ACHN (cell line): ENCODE data around the gene GPR33.

ENCODE experiments used
- DNase-seq: peaks from one replicate; pipeline ENCODE4 v3.0.0-alpha.2; 2015
- in situ Hi-C: cut with HindIII; loops from 2 replicates; pipeline ENCODE4 v1.10.0; 2017; ENCODE audit warnings: low sequenced_read_pairs, low pct_ligation_motif_present, low pct_unique_long_range_greater_than_20kb

The GPR33 gene

GRCh38 chr14:31487886-31488285, at the start of gene GPR33:
GPR33 (minus strand) TSS chr14:31488039; CDS start chr14:31483965, 4,074 bp downstream.
- no peak for DNase-seq
- in situ Hi-C loops, result no loop called here

GRCh38 chr14:31536201-31536960, 48.5 kb upstream of the GPR33 start:
- no peak for DNase-seq
- in situ Hi-C loops, result no loop called here

GRCh38 chr14:31530136-31530535, 42.3 kb upstream of the GPR33 start:
- no peak for DNase-seq
- in situ Hi-C loops, result no loop called here

- no peak for DNase-seq
- in situ Hi-C loops, result no loop called here
These were observed 41.2 kb upstream of the GPR33 start for GRCh38 chr14:31529053-31529452.

GRCh38 chr14:31527546-31527945, 39.7 kb upstream of the GPR33 start:
- DNase-seq, result no peak
- in situ Hi-C loops, result no loop called here

- in situ Hi-C loops, result no loop called here
- no peak for DNase-seq
These were observed 39.2 kb upstream of the GPR33 start for GRCh38 chr14:31527087-31527486.

- in situ Hi-C loops, result no loop called here
- DNase-seq, result no peak
These were observed 23.0 kb upstream of the GPR33 start for GRCh38 chr14:31510855-31511254.

GRCh38 chr14:31510222-31510621, 22.4 kb upstream of the GPR33 start:
- in situ Hi-C loops, result no loop called here
- DNase-seq, result peak; percentile 27

- in situ Hi-C loops, result no loop called here
- DNase-seq, result no peak
These were observed 20.3 kb upstream of the GPR33 start for GRCh38 chr14:31508135-31508534.

GRCh38 chr14:31505411-31505810, 17.6 kb upstream of the GPR33 start:
- in situ Hi-C loops, result no loop called here
- DNase-seq, result no peak

- in situ Hi-C loops, result no loop called here
- no peak for DNase-seq
These were observed 14.0 kb upstream of the GPR33 start for GRCh38 chr14:31501870-31502269.

- in situ Hi-C loops, result no loop called here
These were observed 5.1 kb upstream of the GPR33 start for GRCh38 chr14:31492759-31493498.

GRCh38 chr14:31489691-31490090, 1.9 kb upstream of the GPR33 start:
- DNase-seq, result no peak
- in situ Hi-C loops, result no loop called here

More at GRCh38 chr14:31492759-31493498, 5.1 kb upstream of the GPR33 start:
- no peak for DNase-seq

- in situ Hi-C loops, result no loop called here
- no peak for DNase-seq
These were observed 1.1 kb downstream of the GPR33 start for GRCh38 chr14:31486764-31487163.

GRCh38 chr14:31484754-31485153, 3.1 kb downstream of the GPR33 start:
- in situ Hi-C loops, result no loop called here
- DNase-seq, result no peak

- in situ Hi-C loops, result no loop called here
These were observed 7.7 kb downstream of the GPR33 start for GRCh38 chr14:31480156-31480555.

GRCh38 chr14:31479027-31479426, 8.8 kb downstream of the GPR33 start:
- DNase-seq, result no peak
- in situ Hi-C loops, result no loop called here

More at GRCh38 chr14:31480156-31480555, 7.7 kb downstream of the GPR33 start:
- DNase-seq, result no peak

GRCh38 chr14:31477248-31477647, 10.6 kb downstream of the GPR33 start:
- DNase-seq, result no peak
- in situ Hi-C loops, result no loop called here

- no peak for DNase-seq
- in situ Hi-C loops, result no loop called here
These were observed 11.5 kb downstream of the GPR33 start for GRCh38 chr14:31476131-31476866.
